ELR (cell line): ENCODE measurements around the gene PODNL1.
"Not testable (repeated sequence)": the region's sequence is repeated elsewhere in the genome, so short reads cannot be mapped to it uniquely, and the experiment has no call there.

Experiments
- DNase-seq: peaks from one replicate; pipeline ENCODE4 v3.0.0-alpha.2; 2015; ENCODE audit warnings: low read depth

Gene PODNL1

DNA sequence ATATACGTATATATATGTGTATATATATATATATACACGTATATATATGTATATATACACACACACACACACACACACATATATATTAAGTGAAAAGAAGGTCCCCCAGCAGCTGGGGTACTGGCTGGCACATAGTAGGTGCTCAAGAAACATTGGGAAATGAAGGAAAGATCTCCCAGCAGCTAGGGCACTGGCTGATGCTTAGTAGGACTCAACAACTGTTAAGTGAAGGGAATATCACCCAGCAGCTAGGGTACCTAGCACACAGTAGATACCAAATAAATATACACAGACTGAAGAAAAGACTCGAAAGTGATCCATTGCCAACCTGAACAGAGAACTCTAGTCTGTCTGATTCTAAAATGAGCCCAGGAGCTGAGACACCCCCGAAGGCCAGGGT, 12.2 kb downstream of the PODNL1 start:
- DNase-seq: no peak

DNA sequence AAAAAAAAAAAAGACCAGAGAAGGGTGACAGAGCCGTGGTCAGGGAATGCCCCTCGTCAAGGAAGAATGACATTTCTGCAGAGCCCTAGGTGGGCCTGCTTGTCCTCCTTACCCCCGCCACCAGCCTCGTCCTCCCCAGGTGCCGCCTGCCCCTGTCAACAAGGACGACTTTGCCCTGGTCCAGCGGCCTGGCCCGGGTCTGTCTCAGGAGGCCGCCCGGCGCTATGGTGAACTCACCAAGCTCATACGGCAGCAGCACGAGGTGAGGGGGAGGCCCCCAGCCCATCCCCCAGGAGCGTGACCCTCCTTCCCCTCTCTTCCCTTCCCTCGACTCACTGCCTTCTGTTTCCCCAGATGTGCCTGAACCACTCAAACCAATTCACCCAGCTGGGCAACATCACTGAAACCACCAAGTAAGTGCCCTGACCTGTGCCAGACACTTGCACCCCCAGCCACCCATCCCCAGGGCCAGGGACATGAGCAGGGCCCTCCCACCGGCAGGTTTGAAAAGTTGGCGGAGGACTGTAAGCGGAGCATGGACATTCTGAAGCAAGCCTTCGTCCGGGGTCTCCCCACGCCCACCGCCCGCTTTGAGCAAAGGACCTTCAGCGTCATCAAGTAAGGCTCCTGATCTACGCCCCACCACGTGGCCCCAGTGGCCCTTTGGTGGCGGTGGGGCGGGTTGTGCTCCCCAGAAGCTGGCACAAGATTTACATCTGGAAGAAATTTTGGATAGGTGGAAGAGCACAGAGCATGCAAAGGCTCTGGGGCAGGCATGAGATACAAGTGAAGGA, 14.8 kb downstream of the PODNL1 start:
- no peak for DNase-seq

DNA sequence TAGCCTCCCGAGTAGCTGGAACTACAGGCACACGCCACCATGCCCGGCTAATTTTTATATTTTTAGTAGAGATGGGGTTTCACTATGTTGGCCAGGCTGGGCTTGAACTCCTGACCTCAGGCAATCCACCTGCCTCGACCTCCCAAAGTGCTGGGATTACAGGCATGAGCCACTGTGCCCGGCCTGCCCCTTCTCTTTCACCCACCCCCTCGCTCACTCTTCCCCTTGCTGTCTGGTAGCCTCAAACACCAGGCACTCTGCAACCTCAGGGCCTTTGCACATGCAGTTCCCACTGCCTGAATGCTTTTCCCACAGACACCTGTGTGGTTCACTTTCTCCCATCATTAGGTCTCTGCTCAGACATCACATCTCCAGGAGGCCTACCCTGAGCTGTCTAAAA, 16.1 kb downstream of the PODNL1 start:
- DNase-seq: not testable (repeated sequence)

DNA sequence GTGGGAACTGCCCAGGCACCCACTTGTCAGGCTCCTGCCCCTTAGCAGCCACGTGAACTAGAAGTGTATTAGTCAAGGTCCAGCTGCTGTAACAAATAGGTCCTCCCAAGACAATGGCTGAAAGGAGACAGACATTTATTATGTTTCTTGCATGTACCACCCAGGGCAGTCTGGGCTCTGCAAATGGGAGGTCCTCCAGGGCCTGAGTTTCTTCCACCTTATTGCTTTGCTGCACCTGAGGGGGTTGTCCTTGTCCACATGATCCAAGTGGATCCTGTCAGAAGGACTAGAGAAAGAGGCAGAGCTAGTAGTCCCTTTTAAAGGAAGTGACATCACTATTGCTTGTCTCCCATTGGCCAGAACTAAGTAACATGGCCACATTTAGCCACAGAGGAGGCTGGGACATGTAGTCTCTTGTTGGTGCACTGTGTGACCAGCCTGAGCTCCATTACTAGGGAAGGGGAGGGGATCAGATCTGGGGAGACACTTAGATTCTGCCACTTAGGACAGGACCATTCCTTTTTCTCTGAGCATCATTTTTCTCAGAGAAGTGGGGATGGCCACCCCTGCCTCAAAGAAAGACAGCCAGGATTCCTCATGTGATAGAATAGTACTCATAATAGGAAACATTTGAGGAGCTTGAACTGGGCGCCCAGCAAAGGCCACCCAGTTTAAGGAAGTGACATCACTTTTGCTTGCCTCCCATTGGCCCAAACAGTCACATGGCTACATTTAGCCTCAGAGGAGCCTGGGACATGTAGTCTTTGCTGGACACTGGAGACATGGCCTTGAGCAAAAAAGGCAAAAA, 17.1 kb downstream of the PODNL1 start:
- DNase-seq: peak; percentile 71

DNA sequence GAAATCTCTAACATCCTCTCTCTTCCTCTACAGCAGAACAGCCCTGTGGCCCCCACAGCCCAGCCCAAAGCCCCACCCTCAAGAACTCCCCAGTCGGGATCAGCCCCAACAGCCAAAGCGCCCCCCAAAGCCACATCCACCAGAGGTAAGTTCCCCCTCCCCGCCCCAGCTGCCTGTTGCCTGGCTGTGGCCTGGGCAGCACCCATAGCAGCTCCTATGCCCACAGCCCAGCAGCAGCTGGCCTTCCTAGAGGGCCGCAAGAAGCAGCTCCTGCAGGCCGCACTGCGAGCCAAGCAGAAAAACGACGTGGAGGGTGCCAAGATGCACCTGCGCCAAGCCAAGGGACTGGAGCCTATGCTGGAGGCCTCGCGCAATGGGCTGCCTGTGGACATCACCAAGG, 17.7 kb downstream of the PODNL1 start:
- DNase-seq: no peak

DNA sequence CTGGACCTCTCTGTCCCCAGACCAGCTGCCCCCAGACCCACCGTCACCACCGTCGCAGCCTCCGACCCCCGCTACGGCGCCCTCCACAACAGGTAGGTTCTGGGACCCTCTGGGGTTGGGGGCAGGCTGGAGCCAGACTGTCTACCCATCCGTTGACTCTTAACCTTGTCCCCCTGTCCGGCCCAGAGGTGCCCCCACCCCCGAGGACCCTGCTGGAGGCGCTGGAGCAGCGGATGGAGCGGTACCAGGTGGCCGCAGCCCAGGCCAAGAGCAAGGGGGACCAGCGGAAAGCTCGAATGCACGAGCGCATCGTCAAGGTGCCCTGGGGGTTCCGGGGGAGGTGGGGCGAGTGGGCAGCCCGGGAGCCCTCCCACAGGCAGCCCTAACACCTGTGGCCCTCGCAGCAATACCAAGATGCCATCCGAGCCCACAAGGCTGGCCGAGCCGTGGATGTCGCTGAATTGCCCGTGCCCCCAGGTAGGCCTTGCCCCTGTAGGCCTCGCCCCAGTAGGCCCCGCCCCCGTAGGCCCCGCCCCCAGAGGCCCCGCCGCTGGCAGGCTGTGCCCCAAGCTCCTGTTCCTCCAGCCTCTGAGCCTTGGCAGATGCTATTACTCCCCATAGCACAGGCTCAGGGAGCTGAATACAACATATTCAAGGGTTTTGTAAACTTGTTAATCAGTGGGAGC, 19.3 kb downstream of the PODNL1 start:
- no peak for DNase-seq

DNA sequence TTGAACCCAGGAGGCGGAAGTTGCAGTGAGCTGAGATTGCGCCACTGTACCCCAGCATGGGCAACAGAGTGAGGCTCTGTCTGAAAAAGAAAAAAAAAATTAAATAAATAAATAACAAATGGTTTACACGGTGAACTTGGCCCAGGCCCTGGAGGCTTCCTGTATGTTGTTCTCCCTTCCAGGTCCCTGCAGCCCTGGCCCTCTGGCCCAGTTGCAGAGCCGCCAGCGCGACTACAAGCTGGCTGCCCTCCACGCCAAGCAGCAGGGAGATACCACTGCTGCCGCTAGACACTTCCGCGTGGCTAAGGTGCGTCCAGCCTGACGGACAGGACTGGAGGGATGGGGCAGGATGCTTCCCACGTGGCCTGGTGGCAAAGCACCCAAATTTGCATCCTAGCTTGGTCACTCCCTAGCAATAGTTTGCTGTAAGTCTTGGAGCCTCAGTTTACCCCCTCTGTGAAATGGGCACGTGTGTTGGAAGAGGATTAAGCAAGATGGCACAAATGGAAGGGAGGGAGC, 20.3 kb downstream of the PODNL1 start:
- DNase-seq: no peak

DNA sequence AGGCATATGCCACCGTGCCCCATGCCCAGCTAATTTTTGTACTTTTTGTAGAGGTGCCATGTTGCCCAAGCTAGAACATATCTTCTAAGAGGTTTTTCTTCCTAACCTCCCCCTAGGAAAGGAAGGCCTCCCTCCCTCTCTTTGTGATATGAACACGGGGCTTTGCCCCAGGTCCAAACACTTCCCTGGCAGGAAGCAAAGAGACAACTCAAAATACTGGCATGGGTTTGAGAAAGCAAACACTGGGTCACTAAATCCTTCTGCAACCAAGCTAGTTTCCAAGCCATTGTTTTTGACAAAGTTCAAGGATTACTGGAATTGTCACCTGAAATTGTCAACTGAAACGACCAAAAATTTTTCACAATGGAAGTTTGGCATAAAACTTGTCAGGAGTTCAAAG, 23.4 kb downstream of the PODNL1 start:
- no peak for DNase-seq

DNA sequence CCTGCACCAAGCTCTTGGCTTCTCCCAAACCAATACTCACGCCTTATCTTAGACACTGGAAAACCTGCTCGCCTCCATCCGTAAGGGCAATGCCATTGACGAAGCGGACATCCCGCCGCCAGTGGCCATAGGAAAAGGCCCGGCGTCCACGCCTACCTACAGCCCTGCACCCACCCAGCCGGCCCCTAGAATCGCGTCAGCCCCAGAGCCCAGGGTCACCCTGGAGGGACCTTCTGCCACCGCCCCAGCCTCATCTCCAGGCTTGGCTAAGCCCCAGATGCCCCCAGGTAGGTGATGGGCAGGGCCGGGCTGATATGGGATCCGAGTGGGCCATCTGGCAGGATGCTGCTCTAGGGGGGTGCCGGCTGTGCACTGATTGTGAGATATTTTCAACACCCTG, 24.9 kb downstream of the PODNL1 start:
- no peak for DNase-seq

DNA sequence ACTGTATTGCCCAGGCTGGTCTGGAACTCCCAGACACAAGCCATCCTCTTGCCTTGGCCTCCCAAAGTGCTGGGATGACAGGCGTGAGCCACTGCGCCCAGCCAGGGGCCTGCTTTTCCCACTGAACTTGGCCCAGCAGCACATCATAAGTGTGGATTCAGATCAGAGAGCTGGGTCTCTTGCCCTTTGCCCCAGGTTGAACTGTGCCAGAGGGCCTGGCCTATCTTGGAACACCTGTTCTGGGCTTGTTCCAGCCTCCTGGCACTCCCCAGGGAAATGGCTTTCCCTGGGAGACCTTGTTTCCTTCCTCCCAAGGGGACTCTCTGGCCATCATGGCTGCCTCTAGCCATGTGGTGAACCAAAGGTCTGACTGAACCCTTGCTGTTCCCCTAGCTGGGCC, 28.8 kb downstream of the PODNL1 start:
- no peak for DNase-seq

DNA sequence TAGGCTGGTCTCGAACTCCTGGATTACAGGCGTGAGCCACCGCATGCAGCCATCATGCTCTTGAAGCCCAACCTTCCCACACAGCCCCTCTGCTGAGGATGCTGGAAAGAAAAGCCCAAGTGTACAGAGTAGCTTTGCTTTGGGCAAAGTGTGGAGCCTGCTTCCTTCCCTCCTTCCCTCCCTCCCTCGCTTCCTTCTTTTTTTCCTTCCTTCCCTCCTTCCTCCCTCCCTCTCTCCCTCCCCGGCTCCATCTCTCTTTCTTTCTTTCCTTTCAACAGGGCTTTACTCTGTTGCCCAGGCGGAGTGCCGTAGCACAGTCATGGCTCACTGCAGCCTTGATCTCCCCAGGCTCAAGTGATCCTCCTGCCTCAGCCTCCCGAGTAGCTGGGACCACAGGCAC, 29.5 kb downstream of the PODNL1 start:
- no peak for DNase-seq

DNA sequence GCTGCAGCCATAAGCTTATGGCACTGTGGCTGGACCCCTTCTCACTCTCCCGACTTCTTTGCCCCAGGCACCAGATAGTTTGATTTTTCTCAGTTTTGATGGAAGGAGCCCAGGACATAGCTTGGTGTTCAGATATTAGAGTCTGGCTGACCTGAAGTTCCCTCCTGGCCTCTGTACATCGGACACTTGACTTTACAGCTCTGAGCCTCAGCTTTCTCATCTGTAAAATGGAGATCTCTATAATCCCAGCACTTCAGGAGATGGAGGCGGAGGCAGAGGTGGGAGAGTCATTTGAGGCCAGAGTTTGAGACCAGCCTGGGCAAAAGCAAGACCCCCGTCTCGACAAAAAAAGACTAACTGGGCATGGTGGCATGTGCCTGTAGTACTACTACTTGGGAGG, 31.3 kb downstream of the PODNL1 start:
- DNase-seq: no peak

DNA sequence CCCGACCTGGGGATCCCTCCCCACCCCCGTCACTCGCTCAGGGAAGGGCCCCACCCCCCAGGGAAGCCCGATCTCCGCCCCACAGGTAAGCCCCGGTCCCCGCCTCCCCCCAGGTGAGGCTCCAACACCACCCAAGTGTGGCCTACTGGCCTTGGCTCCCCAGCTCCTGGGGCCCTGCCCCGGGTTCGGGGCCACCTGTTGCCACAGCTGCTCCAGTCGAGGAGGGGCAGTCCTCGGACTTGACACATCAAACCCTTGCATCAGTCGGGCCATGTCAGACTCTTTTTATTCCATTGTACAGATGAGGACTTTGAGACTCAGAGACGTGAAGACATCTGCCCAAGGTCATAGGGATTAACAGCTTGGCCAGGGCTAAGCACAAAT, 31.7 kb downstream of the PODNL1 start:
- peak; percentile 22 for DNase-seq

DNA sequence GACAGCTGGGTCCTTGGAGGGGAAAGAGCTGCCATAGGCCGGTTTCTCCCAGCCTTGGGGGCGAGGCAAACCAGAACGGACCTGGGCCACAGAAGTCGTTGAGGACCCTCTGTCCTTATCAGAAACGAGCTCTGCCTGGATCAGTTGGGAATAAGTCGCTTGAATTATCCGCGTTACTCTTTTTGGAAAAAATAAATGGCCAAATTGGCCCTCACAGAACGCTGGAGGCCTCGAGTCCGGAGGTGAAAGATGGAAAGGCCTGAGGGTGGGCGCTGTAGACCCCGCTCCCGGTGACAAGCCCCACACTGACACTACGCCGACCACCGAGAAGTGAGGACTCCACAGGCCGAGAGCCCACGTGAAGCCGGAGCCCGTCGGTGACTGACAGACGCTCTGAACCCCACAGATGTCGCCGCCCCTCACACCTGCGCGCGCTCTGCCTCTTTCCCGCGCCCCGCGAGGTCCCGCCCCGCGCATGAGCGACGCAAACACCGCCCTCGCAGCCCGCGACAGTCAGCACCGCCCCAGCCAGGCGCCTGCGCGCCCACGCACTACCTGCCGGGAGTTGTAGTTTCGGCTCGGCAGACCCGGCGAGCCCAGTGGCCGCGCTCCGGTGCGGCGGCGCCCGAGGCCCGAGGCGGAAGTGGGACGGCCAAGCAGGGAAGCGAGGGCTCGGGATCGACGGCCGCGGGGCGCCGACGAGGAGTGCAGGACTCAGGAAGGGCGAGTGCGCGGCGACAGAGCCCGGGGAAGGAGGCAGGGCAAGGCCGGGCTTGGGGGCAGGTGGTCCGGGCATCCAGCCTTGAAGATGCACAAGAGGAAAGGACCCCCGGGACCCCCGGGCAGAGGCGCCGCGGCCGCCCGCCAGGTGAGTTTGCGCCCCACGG, 32.3 kb downstream of the PODNL1 start, which contains the start of the genes BRME1 and CC2D1A:
TSS of gene BRME1 (minus strand) at position 484 of the 887 bp plus-strand sequence. CDS start 1,225 bp downstream, outside the sequence.
TSS of gene CC2D1A (plus strand) at position 568 of the 887 bp plus-strand sequence. CDS start at position 809, 241 bp downstream.
- DNase-seq: peak; percentile 90

DNA sequence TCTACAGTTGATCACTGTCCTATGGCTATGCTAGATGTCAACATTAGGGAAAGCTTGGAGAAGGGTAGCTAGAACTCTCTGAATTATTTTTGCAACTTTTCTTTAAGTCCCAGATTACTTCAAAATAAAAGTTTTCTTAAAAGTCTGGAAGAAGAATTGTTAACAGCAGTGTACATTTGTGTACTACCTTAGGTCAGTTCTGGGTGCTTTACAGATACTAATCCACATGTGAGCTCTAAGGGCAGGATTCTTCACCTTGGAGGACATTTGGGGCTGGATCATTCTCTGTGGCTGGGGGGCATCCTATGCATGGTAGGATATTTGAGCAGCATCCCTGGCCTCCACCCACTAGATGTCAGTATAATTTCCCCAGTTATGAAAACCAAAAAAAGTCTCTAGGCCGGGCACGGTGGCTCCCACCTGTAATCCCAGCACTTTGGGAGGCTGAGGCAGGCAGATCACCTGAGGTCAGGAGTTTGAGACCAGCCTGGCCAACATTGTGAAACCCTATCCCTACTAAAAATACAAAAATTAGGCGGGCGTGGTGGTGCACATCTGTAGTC, 35.1 kb downstream of the PODNL1 start:
- peak; percentile 37 for DNase-seq

DNA sequence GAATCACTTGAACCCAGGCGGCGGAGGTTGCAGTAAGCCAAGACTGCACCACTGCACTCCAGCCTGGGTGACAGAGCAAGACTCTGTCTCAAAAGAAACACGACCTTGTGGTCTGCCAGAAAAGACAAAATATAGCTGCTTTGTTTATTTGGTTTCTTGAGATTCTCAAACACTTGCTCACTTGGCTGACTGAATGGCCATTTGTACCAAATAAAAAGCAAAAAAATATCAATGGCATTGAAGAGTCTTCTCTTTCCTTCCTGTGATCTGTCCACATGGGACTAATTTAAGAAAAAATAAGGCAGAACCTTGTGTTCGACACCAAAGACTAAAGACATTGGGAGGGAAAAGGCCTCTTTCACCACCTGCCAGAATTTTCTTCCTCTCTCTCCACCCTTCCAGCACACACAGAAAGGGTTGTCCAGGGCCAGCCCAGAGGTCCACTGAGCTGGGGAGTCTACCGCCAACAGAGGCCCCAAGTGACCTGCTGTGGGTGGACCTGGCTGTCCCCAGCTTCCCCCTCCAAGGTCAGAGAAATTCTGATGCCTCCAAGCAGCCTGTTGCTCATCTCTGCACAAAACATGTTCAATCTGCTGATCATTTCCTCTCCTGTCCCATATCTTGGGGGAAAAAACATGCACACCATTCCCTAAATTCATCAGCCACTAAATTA, 38.2 kb downstream of the PODNL1 start:
- no peak for DNase-seq

DNA sequence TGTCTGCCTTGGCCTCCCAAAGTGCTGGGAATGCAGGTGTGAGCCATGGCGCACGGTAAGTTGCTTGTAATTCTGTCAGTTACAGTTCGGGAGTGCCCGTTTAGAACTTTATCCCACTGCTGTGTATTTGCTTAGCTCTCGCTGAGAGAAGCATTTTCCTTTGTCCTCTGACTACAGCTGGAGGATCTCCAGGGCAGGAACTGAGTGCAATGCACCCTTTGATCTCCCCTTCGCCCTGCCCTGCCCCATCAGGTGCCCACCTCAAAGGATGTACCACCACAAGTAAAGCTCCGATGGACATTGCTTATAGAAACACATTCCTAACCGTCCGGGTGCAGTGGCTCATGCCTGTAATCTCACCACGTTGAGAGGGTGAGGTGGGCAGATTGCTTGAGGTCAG, 38.8 kb downstream of the PODNL1 start:
- DNase-seq: no peak

DNA sequence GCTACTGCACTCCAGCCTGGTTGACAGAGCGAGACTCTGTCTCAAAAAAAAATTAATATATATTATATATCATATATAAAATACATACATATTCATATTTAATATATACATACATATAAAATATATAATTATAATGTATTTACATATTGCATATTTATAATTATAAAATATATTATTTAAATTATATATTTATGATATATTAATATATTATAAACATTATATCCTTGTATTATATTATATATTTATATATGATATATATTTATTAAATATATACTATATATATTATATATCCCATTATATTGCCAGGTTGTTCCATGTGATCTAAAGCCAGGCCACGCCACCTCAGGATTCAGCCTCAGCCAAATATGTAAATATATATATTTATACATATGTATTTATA, 42.0 kb downstream of the PODNL1 start:
- DNase-seq: no peak

DNA sequence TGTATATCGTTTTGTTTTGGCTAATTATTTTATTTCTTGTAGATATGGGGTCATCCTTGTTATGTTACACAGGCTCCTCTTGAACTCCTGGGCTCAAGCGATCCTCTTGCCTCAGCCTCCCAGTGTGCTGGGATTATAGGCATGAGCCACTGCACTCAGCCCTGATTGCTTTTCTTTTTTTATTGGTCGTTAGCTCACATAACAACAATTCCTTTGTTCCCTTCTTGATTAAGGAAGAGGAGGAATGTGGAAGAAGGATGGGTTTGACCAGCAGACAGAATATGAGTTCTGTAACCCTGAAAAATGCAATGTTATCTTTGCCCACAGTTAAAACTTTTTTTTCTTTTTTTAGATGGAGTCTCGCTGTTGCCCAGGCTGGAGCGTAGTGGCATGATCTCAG, 43.7 kb downstream of the PODNL1 start:
- no peak for DNase-seq

DNA sequence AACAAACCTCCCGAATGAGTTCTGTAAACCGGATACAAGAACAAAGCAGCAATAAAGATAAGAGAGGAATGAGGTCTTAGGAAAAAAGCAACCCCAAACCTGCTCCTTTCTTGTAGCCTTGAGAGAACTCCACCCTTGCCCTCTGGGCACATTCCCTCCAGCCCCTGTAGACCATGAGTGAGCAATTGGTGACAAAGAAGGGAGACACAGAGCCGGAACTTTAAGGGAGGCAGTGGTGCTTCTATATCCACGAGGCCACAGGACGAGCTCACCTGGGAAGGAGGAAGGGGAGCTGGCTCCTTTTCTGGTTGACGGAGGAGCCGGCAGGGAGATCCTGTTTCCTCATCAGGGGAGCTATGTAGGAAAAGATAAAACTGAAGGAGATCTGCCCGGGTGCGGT, 45.3 kb downstream of the PODNL1 start:
- DNase-seq: no peak

DNA sequence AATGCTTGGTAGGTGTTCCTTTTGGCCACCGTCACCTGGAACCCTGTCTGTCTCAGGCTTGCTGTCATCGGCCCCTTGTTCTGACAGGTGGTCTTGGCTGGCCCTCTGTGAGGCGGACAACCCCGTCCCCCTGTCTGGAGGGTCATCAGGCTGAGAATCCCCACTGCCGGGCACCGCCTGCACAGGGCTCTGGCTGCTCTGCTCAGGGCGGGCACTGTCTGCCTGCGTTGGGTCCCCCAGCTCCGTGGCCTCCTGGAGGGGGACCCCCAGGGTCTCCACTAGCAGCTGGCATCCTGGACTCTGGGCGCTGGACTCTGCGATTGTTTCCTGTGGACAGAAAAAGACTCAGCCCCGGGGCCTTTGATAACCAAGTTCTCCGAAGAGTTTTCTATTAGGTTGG, 48.1 kb downstream of the PODNL1 start:
- DNase-seq: no peak
